HuH-7.5 (cell line): ENCODE measurements around the gene GPR179.

Experiments used
- DNase-seq: peaks from one replicate; pipeline ENCODE4 v3.0.0; 2011; ENCODE audit warnings: low spot score

Gene GPR179

GRCh38 chr17:38349097-38349730 lies 5.5 kb upstream of the GPR179 start:
- DNase-seq, result peak; percentile 56

- DNase-seq, result no peak
Observed at GRCh38 chr17:38345743-38346142, 2.0 kb upstream of the GPR179 start.

GRCh38 chr17:38344420-38344745 lies 627 bp upstream of the GPR179 start:
- no peak for DNase-seq

- no peak for DNase-seq
Observed at GRCh38 chr17:38342886-38343607, 709 bp downstream of the GPR179 start.

GRCh38 chr17:38341035-38341721 lies 2.6 kb downstream of the GPR179 start:
- no peak for DNase-seq

- no peak for DNase-seq
Observed at GRCh38 chr17:38339891-38340290, 3.9 kb downstream of the GPR179 start.

- no peak for DNase-seq
Observed at GRCh38 chr17:38338535-38338934, 5.2 kb downstream of the GPR179 start.

GRCh38 chr17:38338053-38338452 lies 5.7 kb downstream of the GPR179 start:
- DNase-seq, result no peak

- no peak for DNase-seq
Observed at GRCh38 chr17:38336838-38337237, 6.9 kb downstream of the GPR179 start.

GRCh38 chr17:38334480-38335364 lies 9.0 kb downstream of the GPR179 start:
- DNase-seq, result no peak

- DNase-seq, result peak; percentile 58
Observed at GRCh38 chr17:38333635-38334295, 10.0 kb downstream of the GPR179 start.

GRCh38 chr17:38332735-38333134 lies 11.0 kb downstream of the GPR179 start:
- no peak for DNase-seq

- no peak for DNase-seq
Observed at GRCh38 chr17:38330941-38331411, 12.8 kb downstream of the GPR179 start.

GRCh38 chr17:38329808-38330730 lies 13.7 kb downstream of the GPR179 start:
- DNase-seq, result no peak

- DNase-seq, result no peak
Observed at GRCh38 chr17:38329284-38329683, 14.5 kb downstream of the GPR179 start.

- DNase-seq, result no peak
Observed at GRCh38 chr17:38328620-38329019, 15.1 kb downstream of the GPR179 start.

GRCh38 chr17:38327936-38328335 lies 15.8 kb downstream of the GPR179 start:
- DNase-seq, result no peak

- DNase-seq, result no peak
Observed at GRCh38 chr17:38326996-38327792, 16.6 kb downstream of the GPR179 start.

- DNase-seq, result no peak
Observed at GRCh38 chr17:38325221-38325851, 18.4 kb downstream of the GPR179 start.
